Astrocyte (in vitro differentiated cells and primary cell): ENCODE results near the gene UBE2K. TPM values are rescaled to one million over a fixed set of nuclear protein-coding genes. Genes with fewer than 3 reads are reported as not detected.

Experiments
- DNase-seq: peaks from one replicate; pipeline ENCODE4 v3.0.0-alpha.2; 2010; ENCODE audit warnings: low read depth
- FAIRE-seq: peaks from 2 replicates; lab custom pipeline; 2011; peaks lifted over from hg19 to GRCh38; lab: Jason Lieb, UNC
- H2AFZ ChIP-seq: 2 replicates; pipeline ENCODE4 v1.6.0; 2012; ENCODE audit warnings: low read depth, low read length, inconsistent platforms
- H3K27ac ChIP-seq: 2 replicates; pipeline ENCODE4 v1.5.1; 2011; ENCODE audit warnings: low read depth, low read length, inconsistent platforms
- H3K27me3 ChIP-seq: 2 replicates; pipeline ENCODE4 v1.6.0; 2011; ENCODE audit warnings: low read length, inconsistent platforms; ENCODE audit not compliant: insufficient read depth
- H3K36me3 ChIP-seq: 2 replicates; pipeline ENCODE4 v1.5.1; 2011; ENCODE audit warnings: low read length, inconsistent platforms; ENCODE audit not compliant: insufficient read depth
- H3K4me1 ChIP-seq: 2 replicates; pipeline ENCODE4 v1.5.1; 2011; ENCODE audit warnings: low read length, inconsistent platforms; ENCODE audit not compliant: insufficient read depth
- H3K4me2 ChIP-seq: 2 replicates; pipeline ENCODE4 v1.6.0; 2012; ENCODE audit warnings: low read length, inconsistent platforms
- H3K4me3 ChIP-seq: 2 replicates; pipeline ENCODE4 v1.5.1; 2011; ENCODE audit warnings: low read depth, mild to moderate bottlenecking, low read length, inconsistent platforms; ENCODE audit not compliant: insufficient read depth
- H3K79me2 ChIP-seq: 2 replicates; pipeline ENCODE4 v1.6.0; 2012; ENCODE audit warnings: mild to moderate bottlenecking, low read length, inconsistent platforms; ENCODE audit not compliant: insufficient read depth
- H3K9ac ChIP-seq: 2 replicates; pipeline ENCODE4 v1.6.0; 2012; ENCODE audit warnings: mild to moderate bottlenecking, low read length, inconsistent platforms
- H3K9me3 ChIP-seq: 2 replicates; pipeline ENCODE4 v1.5.1; 2012; ENCODE audit warnings: low read depth, mild to moderate bottlenecking, low read length, inconsistent platforms; ENCODE audit not compliant: insufficient read depth
- H4K20me1 ChIP-seq: 2 replicates; pipeline ENCODE4 v1.6.0; 2012; ENCODE audit warnings: low read length, inconsistent platforms; ENCODE audit not compliant: insufficient read depth
- H3K27ac Mint-ChIP-seq: one replicate; pipeline ENCODE4 v1.8.0; 2021; ENCODE audit warnings: mild to moderate bottlenecking, mixed read lengths; ENCODE audit not compliant: unreplicated experiment
- H3K27me3 Mint-ChIP-seq: one replicate; pipeline ENCODE4 v1.8.0; 2021; ENCODE audit warnings: low read depth, mixed read lengths; ENCODE audit not compliant: unreplicated experiment
- H3K36me3 Mint-ChIP-seq: one replicate; pipeline ENCODE4 v1.8.0; 2021; ENCODE audit warnings: low read depth, mixed read lengths; ENCODE audit not compliant: unreplicated experiment
- H3K4me1 Mint-ChIP-seq: one replicate; pipeline ENCODE4 v1.8.0; 2021; ENCODE audit warnings: low read depth, mixed read lengths; ENCODE audit not compliant: unreplicated experiment
- H3K4me3 Mint-ChIP-seq: one replicate; pipeline ENCODE4 v1.8.0; 2021; ENCODE audit warnings: mild to moderate bottlenecking, moderate library complexity, mixed read lengths; ENCODE audit not compliant: unreplicated experiment
- H3K9me3 Mint-ChIP-seq: one replicate; pipeline ENCODE4 v1.8.0; 2021; ENCODE audit warnings: mild to moderate bottlenecking, mixed read lengths; ENCODE audit not compliant: unreplicated experiment
- CTCF ChIP-seq: IDR thresholded peaks from 2 replicates; pipeline ENCODE4 v1.5.1; 2011; ENCODE audit warnings: low read depth, mild to moderate bottlenecking, inconsistent platforms, low read length, moderate library complexity; ENCODE audit not compliant: insufficient read depth
- EZH2 ChIP-seq: IDR thresholded peaks from 2 replicates; pipeline ENCODE4 v1.6.1; 2012; ENCODE audit warnings: mild to moderate bottlenecking, low read length, inconsistent platforms; ENCODE audit not compliant: insufficient read depth
- total RNA-seq: library from RNA; stranded (reverse); gene quantifications from 2 replicates; pipeline ENCODE4 v1.2.1, GENCODE V29; 2021

Gene UBE2K
- total RNA-seq, 1 donor from 2014 or later, result 134 TPM

- Mint-ChIP-seq H3K4me3 (no peak overlapping the region), H3K4me1 (peaks cover 29% of the 10 kb centered on the region), H3K27ac (no peak overlapping the region), H3K27me3 (no peaks in the 10 kb centered on the region), H3K36me3 (peaks cover 7% of the 10 kb centered on the region), H3K9me3 (no peaks in the 10 kb centered on the region)
- Histone ChIP-seq H3K4me1 (peaks cover 9% of the 10 kb centered on the region), H4K20me1 (no peaks in the 10 kb centered on the region), H3K9ac (no peak overlapping the region), H3K27ac (no peak overlapping the region), H2AFZ (no peak overlapping the region), H3K79me2 (no peaks in the 10 kb centered on the region), H3K9me3 (no peaks in the 10 kb centered on the region), H3K27me3 (no peaks in the 10 kb centered on the region), H3K4me3 (no peak overlapping the region), H3K36me3 (peaks cover 6% of the 10 kb centered on the region), H3K4me2 (no peak overlapping the region)
- DNase-seq, result no peak
- FAIRE-seq, result no peak
- TF ChIP-seq CTCF, result no peak
- TF ChIP-seq EZH2, result no peak
Observed at GRCh38 chr4:39821951-39822350, 124.0 kb downstream of the UBE2K start.

GRCh38 chr4:39822662-39823061, 124.7 kb downstream of the UBE2K start:
- no peak for TF ChIP-seq EZH2
- TF ChIP-seq CTCF, result no peak

GRCh38 chr4:39823191-39823590, 125.3 kb downstream of the UBE2K start:
- FAIRE-seq (no peak), DNase-seq (peak; percentile 24)
- TF ChIP-seq EZH2, result no peak
- no peak for TF ChIP-seq CTCF
- no peaks in the 10 kb centered on the region for H3K27me3 ChIP-seq
- H3K27ac Mint-ChIP-seq, result no peak overlapping the region
- H3K4me3 ChIP-seq, result no peak overlapping the region
- no peak overlapping the region for H3K4me3 Mint-ChIP-seq
- H3K4me1 ChIP-seq, result peaks cover 9% of the 10 kb centered on the region
- peaks cover 7% of the 10 kb centered on the region for H3K36me3 ChIP-seq
- no peaks in the 10 kb centered on the region for H4K20me1 ChIP-seq
- H2AFZ ChIP-seq, result no peak overlapping the region
- H3K79me2 ChIP-seq, result no peaks in the 10 kb centered on the region
- H3K27ac ChIP-seq, result no peak overlapping the region
- no peak overlapping the region for H3K4me2 ChIP-seq
- H3K27me3 Mint-ChIP-seq, result no peaks in the 10 kb centered on the region
- no peak overlapping the region for H3K9ac ChIP-seq
- H3K9me3 Mint-ChIP-seq, result no peaks in the 10 kb centered on the region
- H3K9me3 ChIP-seq, result no peaks in the 10 kb centered on the region
- peaks cover 29% of the 10 kb centered on the region for H3K4me1 Mint-ChIP-seq
- peaks cover 7% of the 10 kb centered on the region for H3K36me3 Mint-ChIP-seq

More at GRCh38 chr4:39822662-39823061, 124.7 kb downstream of the UBE2K start:
- Mint-ChIP-seq H3K4me3 (no peak overlapping the region), H3K27ac (peak overlapping the region; percentile 26), H3K36me3 (peaks cover 7% of the 10 kb centered on the region), H3K27me3 (no peaks in the 10 kb centered on the region), H3K4me1 (peaks cover 29% of the 10 kb centered on the region), H3K9me3 (no peaks in the 10 kb centered on the region)
- Histone ChIP-seq H2AFZ (no peak overlapping the region), H3K79me2 (no peaks in the 10 kb centered on the region), H3K4me3 (no peak overlapping the region), H3K9ac (no peak overlapping the region), H3K4me2 (no peak overlapping the region), H4K20me1 (no peaks in the 10 kb centered on the region), H3K4me1 (peaks cover 9% of the 10 kb centered on the region), H3K36me3 (peaks cover 6% of the 10 kb centered on the region), H3K27ac (no peak overlapping the region), H3K9me3 (no peaks in the 10 kb centered on the region), H3K27me3 (no peaks in the 10 kb centered on the region)
- no peak for DNase-seq
- no peak for FAIRE-seq
